Measurements from ENCODE around the gene RNF224.

The RNF224 gene

GRCh38 chr9:137191245-137191644 lies 36.1 kb upstream of the RNF224 start:
- no peak overlapping the region for H3K4me3 ChIP-seq (ENCODE audit: low read depth, low read length)
- ChIA-PET CTCF (interaction anchor here (0.7 to 1.4 kb wide), 4 partner anchors 10 to 45 kb away, joined by 3 to 5 read pairs (median 4); partner anchors contain the start of gene TPRN), POLR2A (interaction anchor here (2.1 kb wide), 1 partner anchor 10 kb away, joined by 8 read pairs; the partner anchor contains the start of gene TPRN)
- no peak for TF ChIP-seq CTCF (IDR thresholded peaks at IDR 0.05; ENCODE audit: insufficient read depth, low read length, missing control alignments)
- DNase-seq (ENCODE audit: low read depth, low spot score) = no peak

GRCh38 chr9:137191691-137192447 lies 35.4 kb upstream of the RNF224 start:
- POLR2A ChIA-PET = interaction anchor here (0.6 to 2.1 kb wide), 3 partner anchors 9 to 114 kb away, joined by 3 to 8 read pairs (median 4); partner anchors contain the start of genes RNF224 and TPRN
- CTCF ChIA-PET = interaction anchor here (1.2 to 1.4 kb wide), 2 partner anchors 9 to 12 kb away, joined by 3 to 5 read pairs; partner anchors contain the start of gene TPRN
- no peak overlapping the region for H3K4me3 ChIP-seq (ENCODE audit: low read depth, low read length)
- TF ChIP-seq CTCF (IDR thresholded peaks at IDR 0.05; ENCODE audit: insufficient read depth, low read length, missing control alignments) = no peak
- no peak for DNase-seq (ENCODE audit: low read depth, low spot score)

DNA sequence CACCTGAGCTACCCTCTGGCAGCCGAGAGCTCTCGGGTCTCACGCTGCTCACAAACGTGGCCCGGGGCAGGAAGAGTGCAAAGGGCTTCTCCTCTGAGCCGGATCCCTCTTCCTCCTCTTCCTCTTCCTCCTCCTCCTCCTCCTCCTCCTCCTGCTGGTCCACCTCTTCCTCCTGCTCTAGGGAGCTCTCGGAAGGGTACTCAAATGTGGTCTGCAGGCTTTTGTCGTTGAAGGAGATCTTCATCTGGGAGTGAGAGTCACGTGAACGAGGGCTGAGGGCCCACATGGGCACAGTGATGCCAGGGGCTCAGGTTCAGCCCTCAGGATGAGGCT lies 34.9 kb upstream of the RNF224 start:
- ChIA-PET POLR2A (interaction anchor here (1.7 to 2.1 kb wide), 2 partner anchors 8 to 35 kb away, joined by 4 to 8 read pairs; partner anchors contain the start of genes RNF224 and TPRN), CTCF (interaction anchor here (0.9 to 1.4 kb wide), 2 partner anchors 8 to 35 kb away, joined by 3 to 5 read pairs; partner anchors contain the start of genes RNF224 and TPRN)
- no peak for DNase-seq (ENCODE audit: low read depth, low spot score)
- H3K4me3 ChIP-seq (ENCODE audit: low read depth, low read length) = no peak overlapping the region
- TF ChIP-seq CTCF (IDR thresholded peaks at IDR 0.05; ENCODE audit: insufficient read depth, low read length, missing control alignments) = no peak

DNA sequence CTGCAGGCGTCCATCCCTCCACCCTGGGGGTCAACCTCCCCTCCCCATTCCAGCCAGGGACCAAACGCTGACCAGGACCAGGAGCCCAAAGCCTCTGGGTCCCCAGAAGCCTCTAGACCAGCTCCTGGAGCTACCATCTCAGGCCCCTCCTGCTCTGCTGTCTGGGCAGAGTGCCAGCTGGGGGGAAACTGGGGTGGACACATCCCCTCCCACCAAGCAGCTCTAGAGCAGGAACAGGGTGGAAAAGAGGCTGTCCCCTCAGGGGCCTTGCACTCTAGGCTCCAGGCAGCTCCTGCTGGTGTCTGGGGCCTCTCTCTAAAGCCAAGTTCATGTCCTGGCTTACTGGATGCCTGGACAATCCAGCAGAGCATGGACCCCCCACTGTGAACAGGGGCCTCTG lies 34.4 kb upstream of the RNF224 start:
- no peak overlapping the region for H3K4me3 ChIP-seq (ENCODE audit: low read depth, low read length)
- no peak for TF ChIP-seq CTCF (IDR thresholded peaks at IDR 0.05; ENCODE audit: insufficient read depth, low read length, missing control alignments)
- DNase-seq (ENCODE audit: low read depth, low spot score) = no peak
- POLR2A ChIA-PET = interaction anchor here (1.0 to 1.7 kb wide), 2 partner anchors 34 to 48 kb away, joined by 3 to 4 read pairs; partner anchors contain the start of genes RNF224 and TUBB4B
- CTCF ChIA-PET = interaction anchor here (0.9 to 1.4 kb wide), 2 partner anchors 8 to 35 kb away, joined by 3 to 5 read pairs; partner anchors contain the start of genes RNF224 and TPRN

- ChIA-PET CTCF (interaction anchor here (1.9 kb wide), 1 partner anchor 43 kb away, joined by 6 read pairs; no protein-coding TSS in a partner anchor), POLR2A (interaction anchor here (1.0 to 1.3 kb wide), 2 partner anchors 47 to 49 kb away, joined by 3 to 4 read pairs; partner anchors contain the start of gene TUBB4B)
- DNase-seq (ENCODE audit: low read depth, low spot score) = no peak
- no peak for TF ChIP-seq CTCF (IDR thresholded peaks at IDR 0.05; ENCODE audit: insufficient read depth, low read length, missing control alignments)
- H3K4me3 ChIP-seq (ENCODE audit: low read depth, low read length) = no peak overlapping the region
Observed at GRCh38 chr9:137193771-137194170, 33.5 kb upstream of the RNF224 start.

DNA sequence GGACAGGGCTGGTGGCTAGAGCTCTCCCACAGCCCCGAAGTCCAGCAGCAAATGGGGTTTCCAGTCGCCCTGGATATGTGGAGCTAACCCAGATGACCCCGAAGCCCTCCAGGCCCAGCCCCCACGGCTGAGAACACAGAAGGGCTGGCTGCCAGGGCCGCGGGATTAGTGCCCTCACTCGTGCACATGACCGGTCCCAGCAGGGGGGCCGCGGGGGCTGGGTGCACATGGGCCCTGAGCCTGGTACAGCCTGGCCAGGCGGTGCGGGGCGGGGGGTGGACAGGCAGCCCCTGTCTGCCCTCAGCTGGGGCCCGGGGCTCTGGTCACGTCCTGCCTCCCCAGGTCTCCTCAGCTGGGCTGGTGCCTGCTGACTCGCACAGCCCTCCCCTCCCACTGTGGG lies 32.9 kb upstream of the RNF224 start:
- CTCF ChIA-PET = interaction anchor here (1.2 to 1.9 kb wide), 2 partner anchors 13 to 42 kb away, joined by 3 to 6 read pairs; no protein-coding TSS in a partner anchor
- H3K4me3 ChIP-seq (ENCODE audit: low read depth, low read length) = no peak overlapping the region
- POLR2A ChIA-PET = interaction anchor here (1.3 to 1.8 kb wide), 2 partner anchors 46 to 48 kb away, joined by 4 to 6 read pairs; partner anchors contain the start of gene TUBB4B
- no peak for DNase-seq (ENCODE audit: low read depth, low spot score)
- no peak for TF ChIP-seq CTCF (IDR thresholded peaks at IDR 0.05; ENCODE audit: insufficient read depth, low read length, missing control alignments)
